HG02852 (cell line): Measurements from ENCODE around the gene LDLRAD2.

Experiments used
- ATAC-seq: cut with Tn5 transposase; IDR thresholded peaks from one replicate; pipeline ENCODE4 v1.9.1; 2021; ENCODE audit warnings: mild to moderate bottlenecking, moderate library complexity; ENCODE audit not compliant: unreplicated experiment

LDLRAD2 gene

DNA sequence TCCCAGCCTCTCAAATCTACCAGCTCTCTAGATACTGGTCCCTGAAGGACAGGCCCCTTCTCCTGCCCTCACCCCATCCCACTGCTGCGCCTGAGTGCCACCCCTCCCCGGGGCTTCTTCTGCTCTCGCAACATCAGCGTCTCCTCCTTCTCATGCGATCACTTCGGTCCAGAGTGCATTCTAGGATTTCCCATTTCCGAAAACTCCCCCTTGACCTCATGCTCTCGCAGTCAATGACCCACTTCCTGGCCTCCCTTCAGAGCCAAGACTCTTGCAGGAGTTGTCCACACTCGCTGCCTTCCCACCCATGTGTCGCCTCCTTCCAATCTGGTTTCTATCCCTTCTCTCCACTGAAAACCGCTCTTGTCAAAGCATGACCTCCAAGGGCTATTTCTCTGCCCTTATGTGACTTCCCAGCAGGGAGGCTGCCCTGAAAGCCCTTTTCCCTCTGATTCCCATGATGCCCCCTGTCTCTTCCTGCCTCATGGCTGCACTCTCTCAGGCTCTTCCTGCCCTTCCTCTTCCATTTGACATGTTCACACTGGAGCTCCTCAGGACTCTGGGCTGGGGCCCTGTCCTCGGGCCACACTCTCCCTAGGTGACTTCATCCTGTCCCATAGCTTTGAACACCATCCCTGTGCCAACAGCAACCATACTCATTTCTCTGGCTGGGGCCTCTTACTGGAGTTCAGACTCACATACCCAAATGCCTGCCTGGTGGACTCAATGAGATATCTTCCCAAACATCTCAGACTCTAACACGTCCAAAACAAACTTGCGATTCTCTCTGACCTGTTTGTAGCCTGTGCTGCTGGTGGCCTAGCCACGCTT, 46.0 kb downstream of the LDLRAD2 start:
- ATAC-seq: no peak

DNA sequence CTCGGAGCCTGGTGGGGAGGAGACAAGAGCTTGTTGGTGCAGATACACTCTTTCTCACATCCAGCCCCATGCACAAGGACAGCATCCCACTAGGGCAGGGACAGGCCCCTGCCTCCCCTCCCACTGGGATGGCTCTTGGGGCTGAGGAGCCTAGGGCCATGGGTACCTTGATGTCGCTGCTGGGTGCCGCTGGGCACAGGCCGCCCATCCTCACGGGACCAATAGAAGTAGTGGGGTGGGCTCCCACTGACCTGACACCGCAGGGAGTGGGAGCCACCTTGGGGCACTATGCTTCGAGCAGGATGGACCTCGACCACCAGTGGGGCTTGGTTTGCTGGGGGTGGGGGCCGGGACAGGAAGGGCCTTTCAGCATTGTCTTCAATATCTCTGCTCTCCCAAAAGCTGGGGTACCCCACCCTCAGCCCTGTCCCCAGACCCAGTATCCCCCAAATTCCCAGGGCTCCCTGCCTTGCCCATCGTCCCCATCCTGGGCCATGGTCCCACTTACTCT, 47.7 kb downstream of the LDLRAD2 start:
- no peak for ATAC-seq

DNA sequence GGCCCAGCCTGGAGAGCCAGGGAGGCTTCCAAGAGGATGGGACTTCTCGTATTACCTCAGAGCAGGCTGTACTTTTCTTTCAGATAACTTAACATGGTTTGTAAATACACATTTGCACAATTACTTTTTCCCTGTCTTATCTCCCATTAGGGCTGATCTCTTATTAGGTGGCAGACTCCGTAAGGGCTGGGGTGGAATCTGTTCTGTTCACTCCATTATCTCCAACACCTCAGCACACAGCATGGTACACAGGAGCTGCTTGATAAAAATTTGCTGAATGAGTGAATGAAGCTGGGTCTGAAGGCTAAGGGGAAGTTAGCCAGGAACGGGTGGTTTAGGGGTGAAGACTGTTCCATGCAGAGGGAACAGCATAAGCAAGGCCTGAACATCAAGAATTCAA, 48.9 kb downstream of the LDLRAD2 start:
- no peak for ATAC-seq

DNA sequence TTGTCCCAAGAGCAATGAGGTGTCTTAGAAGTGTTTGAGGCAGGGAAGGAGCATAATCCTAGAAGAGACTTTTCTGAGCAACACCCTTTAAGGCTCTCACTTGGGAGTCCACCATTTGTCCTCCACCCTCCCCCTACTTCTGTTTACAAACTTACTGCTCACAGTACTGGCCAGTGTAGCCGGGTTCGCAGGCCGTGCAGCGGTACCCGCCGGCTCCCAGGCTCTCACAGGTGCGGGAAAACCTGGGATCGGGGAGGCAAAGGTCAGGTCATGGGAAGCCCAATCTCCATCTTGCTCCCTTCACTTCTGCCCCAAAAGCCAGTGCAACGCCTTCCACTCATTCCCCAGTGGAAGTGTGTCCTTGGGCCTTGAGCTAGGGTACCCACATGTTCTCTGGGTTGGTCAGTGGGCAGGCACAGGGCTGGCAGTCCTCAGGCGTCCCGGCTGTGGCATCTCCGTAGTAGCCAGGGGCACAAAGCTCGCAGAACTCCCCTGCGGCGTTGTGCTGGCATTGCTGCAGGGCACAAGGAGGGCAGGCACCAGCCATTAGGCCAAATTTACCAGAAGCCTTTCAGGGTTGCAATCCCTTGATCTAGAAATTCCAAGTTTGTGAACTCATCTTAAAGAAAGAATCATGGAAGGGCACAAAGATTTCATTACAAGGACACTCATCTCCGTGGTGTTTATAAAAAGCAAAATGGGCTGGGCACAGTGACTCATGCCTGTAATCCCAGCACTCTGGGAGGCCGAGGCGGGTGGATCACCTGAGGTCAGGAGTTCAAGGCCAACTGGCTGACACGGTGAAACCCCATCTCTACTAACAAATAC, 49.8 kb downstream of the LDLRAD2 start:
- ATAC-seq: no peak

DNA sequence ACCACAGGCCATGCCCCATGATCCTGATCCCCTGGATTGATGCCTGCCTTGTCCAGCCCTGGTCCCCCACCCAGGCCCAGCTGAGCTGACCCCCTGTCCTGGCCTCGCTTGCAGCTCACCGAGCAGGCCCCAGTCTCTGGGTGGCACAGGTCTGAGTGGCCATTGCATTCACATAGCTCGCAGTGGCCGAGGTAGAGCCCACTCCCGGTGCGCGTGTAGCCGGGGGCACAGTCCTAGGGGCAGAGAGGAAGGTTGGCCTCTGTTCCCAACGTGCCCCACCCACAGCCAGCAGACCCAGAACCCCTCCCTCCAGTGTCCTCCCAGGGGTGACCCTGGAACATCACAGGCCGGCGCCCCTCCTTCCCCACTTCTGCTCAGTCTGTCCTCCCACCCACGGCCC, 51.9 kb downstream of the LDLRAD2 start:
- ATAC-seq: no peak

DNA sequence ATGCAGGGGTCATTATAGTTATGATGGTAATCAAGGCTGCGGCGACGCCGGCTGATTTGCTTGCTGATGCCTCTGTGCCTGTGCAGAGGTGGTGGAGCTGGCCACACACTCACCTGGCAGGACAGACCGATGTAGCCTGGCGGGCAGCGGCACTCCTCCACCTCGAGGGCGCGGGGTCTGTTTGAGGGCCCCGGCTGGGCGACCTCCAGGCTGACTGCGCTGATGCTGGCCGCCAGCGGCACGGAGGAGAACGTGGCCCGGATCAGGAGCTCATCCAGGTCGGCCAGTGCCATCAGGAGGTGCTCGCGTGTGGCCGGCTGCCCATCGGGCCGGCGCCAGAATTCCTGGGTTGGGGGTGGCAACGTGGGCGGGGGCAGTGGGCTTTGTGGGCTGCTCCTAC, 52.7 kb downstream of the LDLRAD2 start:
- ATAC-seq: no peak

DNA sequence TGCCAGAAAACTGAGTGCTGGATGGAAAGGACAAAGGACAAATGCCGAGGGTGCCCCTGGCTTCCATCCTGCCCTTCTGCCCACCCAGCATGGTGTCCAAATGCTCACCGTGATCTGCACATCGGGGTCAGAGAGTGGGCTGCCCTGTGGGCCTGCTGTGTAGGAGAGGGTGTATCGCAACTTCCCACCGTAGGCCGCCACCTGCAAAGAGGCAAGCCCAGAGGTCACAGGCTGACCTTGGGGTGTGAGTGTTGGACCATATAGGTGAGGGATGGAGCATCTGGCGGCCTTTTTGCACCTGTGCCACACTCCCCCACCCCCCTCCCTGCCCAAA, 53.5 kb downstream of the LDLRAD2 start:
- no peak for ATAC-seq

DNA sequence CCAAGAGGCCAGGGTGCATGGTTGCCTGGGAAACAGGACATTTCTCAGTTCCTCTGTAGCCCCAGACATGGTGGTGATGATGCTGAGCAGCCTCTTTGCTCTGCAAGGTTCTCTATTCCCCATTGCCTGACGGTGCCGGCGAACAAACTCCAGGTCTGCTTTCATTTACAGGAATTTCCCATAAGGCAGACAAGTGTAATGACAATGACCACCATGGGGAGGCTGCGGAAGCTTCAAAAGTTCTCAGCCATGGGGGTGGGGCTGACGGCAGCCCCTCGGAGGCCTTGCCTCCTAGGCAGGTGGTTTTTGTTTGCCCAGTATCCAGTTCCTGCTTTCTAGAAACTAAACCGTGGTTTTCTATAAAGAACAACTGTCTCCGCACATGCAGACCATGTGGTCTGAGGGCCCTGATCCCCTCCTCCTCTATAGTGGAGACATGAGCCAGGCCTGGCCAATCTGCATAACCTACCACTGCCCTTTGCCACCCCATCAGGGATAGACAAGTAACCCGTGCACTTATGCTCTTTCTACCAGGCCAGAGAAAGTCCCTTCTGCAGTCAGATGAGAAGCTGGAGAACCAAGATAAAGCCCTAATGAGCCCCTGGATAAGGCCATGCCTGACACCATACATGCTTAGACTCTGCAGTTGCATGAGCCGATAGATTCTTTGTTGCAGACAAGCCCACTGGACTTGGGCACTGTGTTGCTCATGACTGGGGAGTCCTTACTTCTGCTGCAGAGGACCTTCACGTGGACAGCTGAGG, 54.1 kb downstream of the LDLRAD2 start:
- ATAC-seq: peak; percentile 75

DNA sequence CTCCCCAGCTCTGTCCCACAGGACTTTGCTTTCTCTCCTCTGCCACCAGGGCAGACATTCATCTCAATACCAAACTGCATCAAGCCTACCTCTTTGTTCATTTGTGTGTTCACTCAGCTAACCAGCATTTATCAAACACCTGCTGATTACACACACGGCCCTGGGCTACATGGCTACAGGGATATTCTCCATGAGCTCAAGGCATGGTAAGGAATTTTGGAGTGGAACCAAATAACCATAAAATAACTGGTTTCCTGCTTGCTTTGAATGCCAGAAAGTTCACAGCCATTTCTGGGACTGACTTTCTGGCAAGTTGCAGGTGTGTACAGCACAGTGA, 54.6 kb downstream of the LDLRAD2 start:
- ATAC-seq: no peak

DNA sequence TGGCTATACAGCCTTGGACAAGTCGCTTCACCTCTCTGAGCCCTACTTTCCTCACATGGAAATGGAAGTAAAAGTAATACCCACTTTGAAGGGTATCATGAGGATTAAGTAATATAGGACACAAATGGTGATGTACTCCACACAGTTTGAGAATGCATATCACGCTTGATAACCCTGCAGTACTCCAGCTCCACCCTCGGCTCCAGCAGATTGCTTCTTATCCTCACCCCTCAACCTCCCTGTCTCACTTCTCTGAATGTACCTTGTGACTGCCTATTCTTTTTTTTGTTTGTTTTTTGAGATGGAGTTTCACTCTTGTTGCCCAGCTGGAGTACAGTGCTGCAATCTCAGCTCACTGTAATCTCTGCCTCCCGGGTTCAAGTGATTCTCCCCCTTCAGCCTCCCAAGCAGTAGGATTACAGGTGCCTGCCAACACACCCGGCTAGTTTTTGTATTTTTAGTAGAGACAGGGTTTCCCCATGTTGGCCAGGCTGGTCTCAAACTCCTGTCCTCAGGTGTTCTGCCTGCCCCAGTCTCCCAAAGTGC, 55.5 kb downstream of the LDLRAD2 start:
- ATAC-seq: no peak

DNA sequence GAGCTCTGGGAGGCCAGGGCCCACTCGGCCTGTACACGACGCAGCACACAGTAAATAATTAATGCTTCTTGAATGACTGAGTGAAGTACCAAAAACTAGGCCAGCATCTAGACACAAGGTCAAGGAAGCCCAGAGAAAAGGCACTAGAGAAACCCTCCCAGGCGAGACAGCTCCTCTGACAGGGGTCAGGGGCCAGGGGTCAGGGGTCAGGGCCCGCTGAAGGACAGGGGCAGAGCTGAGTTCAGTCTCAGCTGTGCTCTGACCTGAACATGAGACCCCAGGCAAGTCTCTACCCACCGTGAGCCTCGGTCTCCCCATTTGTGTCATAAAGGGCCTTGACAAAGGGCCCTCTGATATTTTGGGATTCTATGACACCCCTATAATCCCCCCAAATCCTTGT, 56.4 kb downstream of the LDLRAD2 start:
- no peak for ATAC-seq

DNA sequence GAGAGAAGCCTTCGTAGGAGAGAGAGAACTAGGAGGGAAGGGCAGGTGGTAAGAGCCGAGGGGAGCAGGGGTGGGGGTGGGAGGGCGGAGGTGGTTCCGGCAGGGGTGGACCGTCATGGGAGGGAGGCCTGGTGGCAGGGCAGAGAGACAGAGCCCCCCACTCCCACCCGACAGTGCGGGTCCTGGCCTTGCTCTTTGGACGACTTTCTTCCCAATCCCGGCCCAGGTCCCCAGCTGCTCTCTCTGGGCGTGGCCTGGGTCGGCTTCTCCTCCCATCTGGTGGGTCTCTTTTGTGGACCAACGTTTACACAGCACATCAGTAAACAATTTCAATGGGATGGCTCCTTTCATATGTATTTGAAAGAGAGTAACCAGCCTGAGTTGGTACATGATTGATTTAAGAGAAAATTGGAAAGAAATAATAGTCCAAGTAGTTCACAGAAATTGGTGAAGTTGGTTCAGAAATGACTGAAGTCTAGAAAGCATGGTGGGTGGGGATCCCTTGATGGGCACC, 56.9 kb downstream of the LDLRAD2 start:
- ATAC-seq: no peak

DNA sequence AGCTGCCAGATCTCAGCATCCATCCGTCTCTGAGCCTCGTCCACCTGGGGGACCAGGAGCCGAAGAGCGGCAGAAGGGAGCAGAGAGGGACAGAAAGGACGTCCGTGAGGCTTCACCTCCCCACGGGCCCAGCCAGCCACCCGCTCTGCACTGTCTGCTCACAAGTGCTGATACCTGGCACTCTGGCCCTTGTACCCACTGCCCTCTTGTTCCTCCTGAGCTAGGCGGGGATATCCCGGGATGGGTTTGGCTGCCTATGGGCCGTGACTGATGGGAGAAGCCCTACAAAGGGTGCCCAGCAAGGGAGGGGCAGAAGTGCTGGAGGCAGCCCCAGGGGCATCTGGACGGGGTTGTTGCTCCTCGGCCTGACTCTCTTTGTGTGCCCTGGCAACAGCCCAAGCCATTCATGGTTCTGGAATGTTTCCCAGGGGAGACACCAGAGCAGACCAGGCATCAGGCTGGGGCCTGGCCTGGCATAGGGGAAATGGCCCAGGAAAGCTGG, 57.6 kb downstream of the LDLRAD2 start:
- no peak for ATAC-seq

DNA sequence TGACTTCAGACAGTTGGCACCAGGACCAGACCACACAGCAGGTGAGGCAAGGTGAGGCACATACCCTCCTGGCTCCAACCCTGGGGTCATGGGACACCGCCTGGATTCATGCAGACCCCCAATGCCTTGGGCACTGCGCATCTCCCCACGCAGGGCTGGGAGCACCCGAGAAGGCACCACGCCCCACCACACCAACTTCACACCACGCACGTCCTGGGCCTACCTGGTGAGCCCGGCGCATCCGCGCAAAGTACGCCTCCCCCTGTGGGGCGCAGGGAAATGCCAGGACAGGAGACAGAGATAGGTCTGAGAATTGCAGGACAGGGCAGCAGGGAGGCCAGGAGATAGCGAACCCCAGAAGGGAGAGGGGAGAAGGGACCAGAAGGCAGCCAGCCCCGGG, 58.5 kb downstream of the LDLRAD2 start:
- ATAC-seq: no peak

DNA sequence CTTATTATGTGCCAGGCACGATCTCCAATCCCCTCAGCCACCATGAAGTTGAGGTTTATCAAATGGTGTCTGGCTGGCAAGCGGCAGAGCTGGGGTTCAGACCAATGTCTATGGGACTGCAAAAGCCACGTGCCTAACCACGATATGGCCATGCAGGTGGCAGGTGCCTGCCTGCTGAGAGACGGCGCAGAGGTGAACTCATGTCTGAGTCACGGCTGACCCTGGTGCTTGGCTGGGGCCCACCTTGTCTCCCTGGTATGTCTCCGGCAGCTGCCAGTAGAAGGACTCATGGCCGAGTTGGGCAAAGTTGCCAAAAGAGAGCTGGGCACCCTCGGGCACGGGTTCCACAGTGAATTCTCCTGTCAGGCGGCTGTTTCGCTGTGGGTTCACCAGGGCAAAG, 59.9 kb downstream of the LDLRAD2 start:
- ATAC-seq: no peak

DNA sequence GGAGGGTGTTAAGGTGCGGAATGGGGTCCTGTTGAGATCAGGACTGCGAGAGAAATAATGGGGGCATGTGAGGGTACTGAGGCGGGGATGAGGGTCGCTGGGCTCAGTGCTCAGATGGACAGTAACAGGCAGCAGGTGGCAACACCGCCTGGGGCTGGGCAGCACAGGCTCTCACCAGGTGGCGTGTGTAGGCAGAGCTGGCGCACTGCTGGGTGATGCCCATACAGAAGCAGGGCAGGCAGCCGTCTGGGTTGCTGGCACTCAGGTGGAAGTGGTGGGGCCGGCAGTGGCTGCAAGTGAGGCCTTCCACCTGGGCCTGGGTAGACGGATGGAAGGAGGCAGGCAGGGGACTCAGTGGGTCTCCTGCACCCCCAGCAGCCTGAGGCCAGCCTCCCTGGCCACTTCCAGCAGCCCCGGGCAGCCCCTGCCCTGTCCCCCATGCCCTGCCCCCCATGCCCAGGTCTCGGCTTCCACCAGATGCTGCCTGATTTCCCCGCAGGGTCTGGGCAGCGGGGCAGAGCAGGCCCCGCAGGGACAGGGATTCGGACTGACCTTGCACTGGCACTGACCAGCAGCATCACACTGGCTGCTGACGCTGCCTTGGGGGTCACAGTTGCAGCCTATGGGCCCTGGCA, 60.5 kb downstream of the LDLRAD2 start:
- no peak for ATAC-seq

DNA sequence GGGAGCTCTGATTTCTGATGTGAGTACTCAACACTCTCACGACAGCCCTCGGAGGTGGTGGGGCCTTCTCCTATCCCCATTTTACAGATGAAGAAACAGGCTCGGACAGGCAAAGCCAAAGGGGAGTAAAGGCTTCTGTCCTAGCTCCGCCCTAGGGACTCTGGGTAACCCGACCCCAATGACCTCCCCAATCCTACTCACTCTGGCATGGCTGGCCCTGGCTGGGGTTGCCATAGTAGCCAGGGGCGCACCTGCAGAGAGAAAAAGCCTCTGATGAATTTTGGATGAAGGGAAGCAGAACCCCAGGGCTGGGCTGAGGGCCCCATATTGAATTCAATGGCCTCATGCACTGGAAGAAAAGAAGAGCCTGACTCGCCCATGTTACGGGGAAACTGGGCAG, 61.1 kb downstream of the LDLRAD2 start:
- no peak for ATAC-seq

DNA sequence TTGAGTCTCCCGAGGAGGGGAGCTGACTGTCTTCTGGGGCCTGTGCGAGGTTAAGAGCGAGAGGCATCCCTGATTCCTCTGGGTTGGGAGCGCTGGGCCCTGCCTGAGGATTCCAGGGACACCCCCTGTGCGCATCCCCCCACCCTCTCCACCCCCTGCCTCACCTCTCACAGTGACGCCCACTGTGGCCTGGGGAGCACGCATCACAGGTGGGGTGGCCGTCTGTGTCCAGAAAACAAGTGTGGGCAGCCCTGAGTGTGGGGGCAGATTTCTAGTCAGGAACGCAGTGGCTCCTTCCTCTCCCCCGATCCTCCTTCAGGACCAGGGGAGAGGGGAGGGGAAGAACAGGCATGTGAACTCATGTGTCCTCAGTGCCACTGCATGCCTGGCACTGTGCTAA, 61.7 kb downstream of the LDLRAD2 start:
- no peak for ATAC-seq

DNA sequence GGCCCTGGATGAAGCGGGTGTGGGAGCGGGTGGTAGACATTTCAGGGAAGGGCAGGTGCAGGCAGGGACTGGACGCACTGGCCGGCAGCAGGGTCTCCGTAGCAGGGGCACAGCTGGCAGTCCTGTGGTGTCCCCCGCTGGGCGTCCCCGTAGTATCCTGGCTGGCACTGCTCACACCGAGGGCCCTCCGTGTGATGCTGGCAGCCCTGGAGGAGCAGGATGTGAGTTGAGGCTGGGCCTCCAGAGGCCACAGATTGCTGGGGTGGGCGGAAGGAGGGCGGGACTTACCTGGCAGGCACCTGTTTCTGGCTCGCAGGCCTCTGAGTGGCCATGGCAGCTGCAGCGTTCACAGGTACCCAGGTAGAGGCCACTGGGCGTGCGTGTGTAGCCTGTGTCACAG, 62.3 kb downstream of the LDLRAD2 start:
- no peak for ATAC-seq
